GM18951 (cell line): Measurements from ENCODE around the gene FOXG1.

ENCODE experiments used
- POLR2A ChIP-seq: IDR thresholded peaks from 4 replicates; pipeline ENCODE4 v1.6.1; 2011; ENCODE audit warnings: mild to moderate bottlenecking; ENCODE audit not compliant: insufficient read length, insufficient read depth; ENCODE audit errors: extremely low read depth
- in situ Hi-C: fragments of 300-500 bp; cut with MboI; formaldehyde crosslinking; loops from one replicate; pipeline ENCODE4 v1.12.0; 2022; ENCODE audit warnings: low sequenced_read_pairs, mixed read lengths, inconsistent platforms; ENCODE audit not compliant: unreplicated experiment

FOXG1 gene

GRCh38 chr14:28784096-28785048 lies 17.8 kb downstream of the FOXG1 start:
- in situ Hi-C loops: no loop called here
- TF ChIP-seq POLR2A: no peak

DNA sequence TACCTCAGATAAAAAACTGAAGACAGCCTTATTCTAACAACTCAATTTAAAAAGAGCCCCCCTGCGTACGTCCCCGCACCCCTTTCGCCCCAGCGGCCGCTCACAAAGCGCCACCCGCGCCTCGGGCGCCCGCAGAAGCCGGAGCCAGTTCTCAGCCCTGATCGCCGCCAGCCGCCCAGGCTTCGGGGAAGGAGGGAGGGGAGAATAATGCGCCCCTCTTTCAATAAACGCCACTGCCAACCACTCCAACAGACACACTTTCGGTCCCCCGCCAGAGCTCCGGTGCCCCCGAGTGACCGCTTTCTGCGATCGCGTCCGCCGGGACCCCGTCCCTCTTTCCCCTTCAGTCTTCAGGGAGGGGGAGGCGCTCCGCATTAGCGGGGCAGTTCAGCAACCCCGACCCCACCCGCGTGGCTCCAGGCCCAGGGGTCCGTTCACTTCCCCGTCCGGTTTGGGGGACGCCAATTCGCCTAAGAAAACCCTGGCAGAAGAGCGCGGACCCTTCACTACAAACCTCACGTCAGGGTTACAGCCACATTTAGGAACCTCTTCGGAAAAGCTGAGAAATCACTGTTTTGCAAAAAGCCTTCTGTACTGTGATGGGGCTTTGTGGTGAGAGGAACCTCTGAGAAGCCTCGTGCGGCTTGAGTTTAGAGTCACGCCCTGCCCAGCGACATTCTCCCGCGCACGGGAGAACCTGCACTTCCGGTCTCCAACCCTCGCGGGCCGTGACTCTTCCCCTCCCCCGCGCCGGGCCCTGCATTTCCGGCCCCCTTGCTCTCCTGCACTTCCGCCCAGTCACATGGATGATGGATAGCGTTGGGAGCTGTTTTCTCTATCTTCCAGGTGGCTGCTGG lies 18.7 kb downstream of the FOXG1 start:
- in situ Hi-C loops: no loop called here
- no peak for TF ChIP-seq POLR2A

DNA sequence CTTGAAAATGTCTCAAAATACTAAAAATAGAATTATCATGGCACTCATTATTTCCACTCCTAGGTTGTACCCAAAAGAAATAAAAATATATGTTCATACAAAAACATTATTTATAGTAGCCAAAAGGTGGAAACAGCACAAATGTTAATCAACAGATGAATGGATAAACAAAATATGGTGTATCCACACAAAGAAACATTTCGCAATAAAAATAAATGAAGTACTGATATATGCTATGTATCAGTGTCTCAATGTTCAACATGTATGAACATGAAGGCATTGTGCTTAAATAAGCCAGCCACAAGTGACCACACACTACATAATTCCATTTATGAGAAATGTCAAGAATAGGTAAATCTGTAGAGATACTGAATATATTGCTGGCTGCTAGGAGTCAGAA lies 40.9 kb downstream of the FOXG1 start:
- no peak for TF ChIP-seq POLR2A
- in situ Hi-C loops: no loop called here

- TF ChIP-seq POLR2A: no peak
- in situ Hi-C loops: no loop called here
Measured at GRCh38 chr14:28813810-28814209, 47.2 kb downstream of the FOXG1 start.
